Activated gamma-delta T cell (primary cell): ENCODE measurements around the gene ALDH1A3.

Experiments
- DNase-seq: peaks from one replicate; lab custom pipeline; 2025; lab: John Stamatoyannopoulos, UW

The ALDH1A3 gene

DNA sequence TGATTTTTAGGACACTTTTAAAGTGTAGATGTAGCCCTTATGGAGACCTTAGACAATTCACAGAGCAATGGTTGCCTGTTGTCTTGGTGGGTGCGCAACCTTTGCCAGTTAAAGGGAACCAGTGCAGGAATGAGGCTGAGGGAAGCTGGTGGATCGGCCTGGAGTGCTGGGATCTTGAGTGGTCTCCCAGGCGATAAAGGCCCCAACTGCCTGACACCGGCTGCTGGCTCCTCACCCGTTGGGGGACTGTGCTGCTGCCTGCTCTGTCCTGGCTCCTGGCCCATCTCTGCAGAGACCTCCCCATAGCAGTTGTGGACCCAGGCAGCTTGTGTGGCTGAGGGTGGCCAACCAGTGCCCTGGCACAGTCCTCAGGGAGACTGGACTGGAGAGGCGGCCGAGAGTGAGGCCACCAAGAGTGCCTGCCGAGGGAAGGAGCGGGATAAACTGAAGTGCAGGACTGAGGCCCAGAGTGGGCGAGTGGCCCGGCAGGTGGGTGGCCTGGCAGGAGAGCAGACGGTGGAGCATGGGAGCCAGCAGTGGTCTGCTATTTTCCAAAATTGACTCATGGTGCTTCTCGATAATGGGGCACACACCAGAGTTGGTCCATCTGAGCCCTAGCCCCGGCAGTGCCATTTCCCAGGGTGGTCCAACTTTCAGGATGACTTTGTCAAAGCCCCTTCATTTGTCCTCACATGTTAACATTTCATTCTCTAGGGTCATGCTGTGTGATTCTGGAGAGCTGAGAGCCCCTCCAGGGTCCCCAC, 2.1 kb downstream of the ALDH1A3 start:
- DNase-seq = no peak

DNA sequence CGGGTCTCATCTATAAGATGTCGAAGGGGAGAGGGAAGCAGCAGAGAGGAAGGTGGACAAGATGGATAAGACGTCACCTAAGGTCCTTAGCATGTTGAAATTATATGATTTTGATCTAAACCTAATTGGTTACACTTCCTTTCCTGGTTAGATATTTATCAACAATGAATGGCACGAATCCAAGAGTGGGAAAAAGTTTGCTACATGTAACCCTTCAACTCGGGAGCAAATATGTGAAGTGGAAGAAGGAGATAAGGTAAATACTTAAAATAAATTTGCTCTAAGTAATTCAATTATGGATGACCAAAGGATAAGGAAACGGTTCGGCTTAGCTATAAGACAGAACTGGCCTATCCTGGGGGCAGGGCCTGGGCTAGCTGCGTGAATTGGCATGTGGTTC, 5.5 kb downstream of the ALDH1A3 start:
- DNase-seq = no peak

DNA sequence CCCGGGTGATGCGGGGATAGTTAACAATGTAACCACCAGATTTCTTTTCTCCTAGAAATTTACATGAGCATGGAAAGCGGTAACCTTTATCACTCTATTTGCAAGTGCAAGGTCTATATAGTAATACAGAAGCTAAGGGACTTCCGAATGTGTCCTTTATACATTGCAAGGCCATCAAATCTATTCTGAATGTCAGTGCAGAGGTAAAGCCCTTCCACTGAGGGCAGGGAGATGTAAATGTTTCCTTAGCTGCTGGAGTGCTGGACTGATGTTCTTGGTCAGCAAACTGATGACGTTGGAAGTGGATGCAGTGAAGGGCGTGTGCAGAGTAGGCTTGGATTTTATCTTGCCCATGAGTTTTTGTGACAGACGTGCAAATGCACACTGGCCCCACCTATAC, 6.2 kb downstream of the ALDH1A3 start:
- no peak for DNase-seq

DNA sequence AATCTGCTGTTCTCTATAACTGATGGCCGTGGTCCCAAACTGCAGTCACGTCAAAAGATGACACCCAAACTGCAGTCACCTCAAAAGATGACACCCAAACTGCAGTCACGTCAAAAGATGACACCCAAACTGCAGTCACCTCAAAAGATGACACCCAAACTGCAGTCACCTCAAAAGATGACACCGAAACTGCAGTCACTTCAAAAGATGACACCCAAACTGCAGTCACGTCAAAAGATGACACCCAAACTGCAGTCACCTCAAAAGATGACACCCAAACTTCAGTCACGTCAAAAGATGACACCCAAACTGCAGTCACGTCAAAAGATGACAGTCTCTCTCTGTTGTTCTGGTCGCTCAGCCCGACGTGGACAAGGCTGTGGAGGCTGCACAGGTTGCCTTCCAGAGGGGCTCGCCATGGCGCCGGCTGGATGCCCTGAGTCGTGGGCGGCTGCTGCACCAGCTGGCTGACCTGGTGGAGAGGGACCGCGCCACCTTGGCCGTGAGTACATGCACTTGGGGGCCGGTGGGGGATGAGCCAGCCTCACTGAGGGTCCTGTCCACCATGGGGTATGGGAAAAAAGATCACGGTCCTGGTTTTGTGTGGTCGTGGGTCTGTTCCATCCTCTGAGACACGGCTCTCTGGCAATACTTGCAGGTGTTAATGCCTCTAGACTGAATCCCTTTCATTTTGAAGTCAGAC, 7.7 kb downstream of the ALDH1A3 start:
- no peak for DNase-seq

DNA sequence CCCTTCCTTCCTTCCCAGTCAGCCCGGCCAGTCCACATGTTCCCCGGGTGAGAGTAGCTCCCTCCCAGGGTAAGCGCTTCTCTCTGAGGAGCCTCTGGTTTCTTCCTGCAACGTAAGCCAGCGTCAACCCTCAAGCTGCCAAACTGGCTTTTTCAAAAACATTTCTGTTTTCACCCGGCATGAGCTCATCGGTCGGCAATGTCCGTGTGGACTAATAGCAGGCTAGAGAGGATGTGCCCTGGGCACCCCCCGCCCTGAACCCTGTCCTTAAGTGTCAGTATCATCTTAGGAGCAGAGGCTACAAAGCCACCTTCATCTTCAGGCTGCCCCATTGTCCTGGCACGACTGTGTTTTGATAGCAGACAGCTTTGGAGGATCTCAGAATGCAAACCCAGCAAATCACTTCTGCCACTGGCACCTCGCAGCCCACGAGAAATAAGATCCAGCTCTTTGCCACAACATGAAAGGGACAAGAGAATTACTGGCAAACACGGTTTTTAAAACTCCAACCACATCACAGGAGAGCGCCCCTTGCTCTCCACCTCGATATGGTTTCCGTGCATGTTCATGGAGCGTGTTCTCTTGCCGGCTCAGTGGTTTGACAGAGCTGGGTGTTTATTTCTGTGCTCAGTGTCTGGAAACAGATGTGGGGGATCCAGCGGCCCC, 9.9 kb downstream of the ALDH1A3 start:
- DNase-seq = no peak

DNA sequence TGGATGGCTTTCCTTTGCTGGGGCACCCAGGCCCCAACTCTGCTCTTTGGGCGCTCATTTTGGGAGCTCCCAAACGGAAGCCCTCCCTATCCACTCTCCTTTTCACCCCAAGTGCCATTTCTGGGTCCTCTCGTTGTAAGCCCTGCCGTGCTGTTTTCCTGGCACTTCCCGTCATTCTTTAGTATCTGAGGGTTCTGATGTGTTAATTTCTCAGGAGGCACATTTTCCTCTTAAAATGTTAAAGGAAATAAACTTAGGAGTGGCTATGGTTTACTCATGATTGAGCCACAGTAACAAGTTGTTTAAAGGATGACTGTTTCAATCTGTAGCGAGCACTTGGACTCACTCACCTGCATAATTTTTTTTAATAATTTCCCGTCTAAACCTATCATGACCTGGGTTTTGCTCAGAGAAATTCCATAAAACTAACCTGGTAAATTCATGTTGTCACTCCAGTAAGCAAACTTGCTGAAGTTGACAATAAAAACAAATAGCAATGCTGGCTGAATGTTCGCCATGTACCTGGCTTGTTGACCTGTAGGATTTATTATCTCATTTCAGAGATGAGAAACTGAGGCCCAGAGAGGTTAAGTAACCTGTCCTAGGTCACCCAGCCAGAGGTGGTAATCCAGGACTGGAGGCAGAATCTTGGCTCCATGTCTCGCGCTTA, 10.6 kb downstream of the ALDH1A3 start:
- DNase-seq = no peak

DNA sequence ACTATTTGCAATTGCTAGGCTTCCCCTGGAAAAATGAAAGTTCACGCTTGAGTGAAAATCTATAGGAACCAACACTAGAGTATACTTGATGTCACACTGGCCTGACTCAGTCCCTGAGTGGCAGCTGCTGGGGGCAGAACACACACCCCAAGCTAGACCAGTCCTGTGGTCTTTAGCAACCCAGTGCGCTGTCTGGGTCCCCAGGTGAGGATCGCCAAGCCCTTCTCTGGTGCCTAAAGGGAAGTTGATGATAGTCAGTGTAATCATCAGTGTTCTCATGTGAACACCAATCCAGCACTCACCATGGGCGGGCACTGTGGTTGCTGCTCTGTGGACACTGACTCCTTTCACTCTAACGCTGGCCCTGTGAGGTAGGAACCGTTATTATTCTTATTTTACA, 11.2 kb downstream of the ALDH1A3 start:
- no peak for DNase-seq

DNA sequence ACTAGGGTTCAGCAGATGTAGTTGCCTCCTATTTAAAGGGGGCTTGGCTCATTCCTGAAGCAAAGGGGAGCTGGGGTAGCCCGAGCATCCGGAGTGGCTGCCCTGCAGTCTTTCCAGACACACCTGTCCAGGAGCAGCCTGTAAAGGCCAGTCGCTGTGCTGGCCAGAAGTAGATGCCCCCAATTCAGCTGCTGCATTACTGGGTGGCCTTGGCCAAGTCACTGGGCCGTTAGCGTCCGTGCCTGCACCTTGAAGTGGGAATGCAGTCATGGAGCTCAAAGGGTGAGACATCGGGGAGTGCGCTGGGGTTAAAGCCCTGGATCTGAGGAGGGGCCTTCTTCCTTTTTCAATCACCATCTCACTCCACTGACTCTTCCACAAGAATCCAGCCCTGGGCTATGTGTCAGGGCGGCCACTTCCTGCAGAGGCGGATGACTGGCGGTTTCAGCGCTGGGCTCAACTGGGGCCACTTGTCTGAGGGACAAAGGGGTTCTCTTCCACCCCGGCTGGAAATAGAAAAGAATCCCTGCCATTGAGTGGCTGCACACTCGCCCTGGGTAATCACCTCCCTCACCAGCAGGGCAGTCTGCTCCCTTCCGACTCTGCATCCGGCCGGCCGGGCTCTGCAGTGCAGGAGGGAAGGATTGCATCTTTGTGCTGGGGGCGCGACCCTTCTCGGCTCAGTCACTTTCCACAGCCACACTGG, 11.8 kb downstream of the ALDH1A3 start:
- no peak for DNase-seq

DNA sequence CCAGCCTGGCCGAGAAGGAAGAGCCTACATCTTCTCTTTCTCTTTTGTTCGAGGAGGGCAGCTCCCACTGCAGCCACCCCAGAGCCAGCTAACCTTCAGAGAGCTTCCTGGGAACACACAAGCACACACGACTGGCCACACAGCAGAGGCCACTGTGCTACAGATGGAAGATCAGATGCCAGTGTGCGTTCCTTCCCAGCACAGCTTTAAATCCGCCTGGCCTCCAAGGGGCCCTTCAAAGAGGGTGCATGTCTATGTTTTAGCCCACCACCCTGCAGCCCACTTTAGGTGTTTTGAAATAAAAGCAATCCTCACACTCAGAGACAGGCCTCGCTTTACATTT, 12.4 kb downstream of the ALDH1A3 start:
- DNase-seq = no peak

DNA sequence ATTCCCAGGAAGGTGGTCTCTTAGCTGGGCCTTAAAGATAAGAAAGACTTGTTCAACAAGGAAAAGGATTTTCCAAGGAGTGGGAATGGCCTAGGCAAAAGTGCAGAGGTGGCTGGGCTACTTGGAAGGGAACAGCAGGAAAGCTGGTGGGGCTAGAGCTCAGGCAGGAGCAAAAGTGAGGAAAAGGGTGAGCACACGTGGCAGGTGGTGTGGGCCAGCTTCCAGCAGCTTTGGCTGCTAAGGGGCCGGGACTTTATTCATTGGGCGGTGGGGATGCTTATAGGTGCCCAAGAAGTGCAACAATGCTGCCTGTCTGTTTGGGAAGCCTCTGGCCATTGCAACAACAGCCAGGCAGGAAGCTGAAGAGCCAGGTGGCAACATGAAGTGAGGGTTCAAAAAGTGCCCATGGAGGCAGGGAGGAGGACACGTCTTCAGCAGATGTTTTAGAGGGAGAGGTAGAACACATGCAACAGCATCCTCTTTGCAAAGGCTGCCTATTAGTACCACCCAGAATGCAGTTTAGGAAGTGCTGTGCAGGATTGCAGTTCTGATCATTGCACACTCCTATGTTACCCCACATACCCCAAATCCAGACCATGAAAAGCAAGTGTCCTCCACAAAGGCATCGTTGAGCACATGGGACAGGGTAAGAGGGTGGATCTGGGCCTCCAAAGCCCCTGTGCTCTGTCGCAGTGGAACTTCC, 13.8 kb downstream of the ALDH1A3 start:
- no peak for DNase-seq

DNA sequence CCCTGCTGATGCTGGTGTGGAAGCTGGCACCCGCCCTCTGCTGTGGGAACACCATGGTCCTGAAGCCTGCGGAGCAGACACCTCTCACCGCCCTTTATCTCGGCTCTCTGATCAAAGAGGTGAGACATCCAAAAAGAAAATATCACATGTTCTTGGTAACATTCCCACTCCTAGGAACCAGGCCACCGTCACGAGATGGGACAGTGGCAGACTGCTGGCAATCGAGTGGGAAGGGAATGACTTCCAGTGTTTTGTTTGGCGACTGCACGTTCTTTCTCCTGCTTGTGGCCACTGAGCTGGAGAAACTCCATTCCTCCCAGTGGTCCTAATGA, 14.3 kb downstream of the ALDH1A3 start:
- DNase-seq = no peak

DNA sequence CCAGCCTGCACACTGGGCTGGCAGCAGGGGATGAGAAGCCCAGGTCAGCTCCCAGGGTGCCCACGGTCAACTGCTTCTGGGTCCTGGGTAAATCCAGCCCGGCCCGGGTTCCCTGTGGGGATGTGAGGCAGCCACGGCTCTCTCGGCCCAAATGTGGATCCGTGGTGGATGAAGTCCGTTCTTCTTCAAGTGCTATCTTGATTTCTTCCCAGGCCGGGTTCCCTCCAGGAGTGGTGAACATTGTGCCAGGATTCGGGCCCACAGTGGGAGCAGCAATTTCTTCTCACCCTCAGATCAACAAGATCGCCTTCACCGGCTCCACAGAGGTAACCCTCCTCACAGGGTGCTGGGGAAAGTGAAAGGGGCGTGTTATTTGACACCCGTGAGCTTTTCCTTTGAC, 16.1 kb downstream of the ALDH1A3 start:
- no peak for DNase-seq

DNA sequence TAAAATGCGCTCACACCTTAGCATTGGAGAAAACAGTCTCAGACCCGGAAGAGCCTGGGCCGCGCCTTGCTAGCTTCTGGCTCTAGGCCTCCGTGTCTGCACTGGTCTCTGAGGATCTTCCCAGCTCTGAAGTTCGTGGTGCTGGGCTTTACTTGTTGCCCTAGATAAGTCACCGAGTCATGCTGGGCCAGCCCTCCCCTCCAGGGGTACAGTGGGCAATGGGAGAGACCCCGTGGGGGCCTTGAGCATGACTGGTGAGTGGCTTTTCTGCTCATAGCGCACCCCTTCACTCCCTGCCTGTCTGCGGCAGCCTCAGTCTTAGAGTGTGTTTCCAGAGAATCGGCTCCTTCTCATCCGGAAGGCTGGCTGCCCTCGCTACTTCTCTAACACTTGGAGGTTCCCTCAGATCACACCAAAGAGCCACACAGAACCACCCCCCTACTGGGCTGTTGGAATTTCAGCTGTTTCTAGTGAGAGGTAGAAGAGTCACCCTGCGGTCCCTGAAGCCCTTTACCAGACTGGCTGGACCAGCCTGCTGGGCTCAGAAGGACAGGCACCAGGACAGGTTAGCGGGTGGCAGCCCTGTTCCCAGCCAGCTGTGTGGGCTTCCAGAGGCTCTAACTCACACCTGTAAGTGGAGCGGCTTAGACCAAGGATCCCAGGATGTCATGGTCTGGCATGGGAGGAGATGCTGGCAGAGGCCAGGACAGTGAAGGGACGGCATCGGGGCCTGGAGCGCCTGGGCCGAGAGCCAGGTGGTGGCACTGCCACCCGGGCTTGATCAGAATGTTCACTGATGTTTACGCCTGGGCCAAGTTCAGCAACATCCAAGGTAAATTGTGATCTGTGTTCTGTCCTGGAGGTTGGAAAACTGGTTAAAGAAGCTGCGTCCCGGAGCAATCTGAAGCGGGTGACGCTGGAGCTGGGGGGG, 17.9 kb downstream of the ALDH1A3 start:
- no peak for DNase-seq

DNA sequence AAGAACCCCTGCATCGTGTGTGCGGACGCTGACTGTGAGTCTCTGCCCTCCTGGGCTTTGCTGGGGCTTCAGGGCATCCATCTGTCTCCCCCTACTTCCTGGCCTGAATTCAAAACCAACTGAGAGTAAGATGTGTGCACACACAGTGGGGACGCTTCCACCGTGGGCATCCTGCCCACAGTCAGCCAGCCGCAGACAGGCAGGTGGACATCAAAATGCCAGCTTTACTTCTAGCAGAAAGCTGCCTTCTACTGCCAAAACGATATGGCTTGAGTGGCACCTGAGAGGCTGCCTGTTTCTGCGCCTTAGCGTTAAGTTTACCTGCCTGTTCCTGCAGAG, 18.5 kb downstream of the ALDH1A3 start:
- DNase-seq = no peak

DNA sequence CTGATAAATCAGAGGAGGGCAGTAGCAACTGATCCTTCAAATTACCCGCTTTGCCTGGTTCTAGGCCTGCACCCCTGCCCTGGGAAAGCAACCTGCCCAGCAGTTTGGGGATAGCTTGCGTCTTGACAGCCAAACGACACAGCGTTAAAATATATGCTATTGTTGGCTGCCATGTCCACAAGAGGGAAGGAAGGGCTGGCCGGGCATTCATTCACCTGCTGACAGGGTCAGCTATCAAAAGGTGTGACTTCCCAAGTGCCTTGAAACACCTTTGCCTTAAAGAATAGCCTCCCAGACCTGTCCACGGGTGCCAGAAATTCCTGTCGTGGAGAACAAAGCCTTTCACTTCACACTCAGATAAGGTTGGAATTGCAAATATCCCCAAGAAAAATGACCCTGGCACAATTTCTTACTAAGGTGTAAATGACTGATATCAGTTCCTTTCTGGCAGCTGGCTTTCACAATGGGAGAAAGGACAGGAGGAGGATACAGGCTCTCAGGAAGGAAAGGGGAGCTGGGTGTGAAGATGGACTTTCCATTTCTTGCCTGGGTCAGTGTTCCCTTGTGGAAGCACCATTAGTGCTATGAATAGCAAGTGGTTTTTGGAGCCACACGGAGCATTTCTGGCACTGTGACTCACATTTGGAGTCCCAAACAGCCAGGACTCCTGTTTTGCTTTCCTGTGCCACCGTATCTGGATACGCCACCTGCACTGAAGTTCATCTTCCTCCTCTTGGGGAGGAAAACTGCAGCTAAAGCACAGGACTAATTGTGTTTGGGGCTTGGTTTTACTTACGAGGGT, 19.2 kb downstream of the ALDH1A3 start:
- no peak for DNase-seq

DNA sequence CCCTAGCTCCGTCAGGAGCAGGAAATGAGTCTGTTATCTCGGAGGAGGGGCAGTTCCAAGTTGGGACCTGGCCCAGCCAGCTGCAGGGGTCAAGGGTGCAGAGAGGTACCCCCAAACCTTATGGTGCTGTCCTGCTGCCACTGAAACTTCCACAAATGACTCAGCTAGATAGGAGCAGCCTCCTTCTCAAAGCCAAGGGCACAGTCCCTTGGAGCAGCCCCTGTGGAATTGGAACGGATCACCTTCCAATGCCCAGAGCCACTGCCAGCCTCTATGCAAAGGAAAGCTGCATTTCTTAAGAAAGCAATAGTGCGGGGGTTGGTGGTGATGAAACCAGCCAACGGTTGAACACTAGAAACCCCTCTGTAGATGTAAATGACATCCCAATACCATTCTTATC, 20.0 kb downstream of the ALDH1A3 start:
- DNase-seq = no peak

DNA sequence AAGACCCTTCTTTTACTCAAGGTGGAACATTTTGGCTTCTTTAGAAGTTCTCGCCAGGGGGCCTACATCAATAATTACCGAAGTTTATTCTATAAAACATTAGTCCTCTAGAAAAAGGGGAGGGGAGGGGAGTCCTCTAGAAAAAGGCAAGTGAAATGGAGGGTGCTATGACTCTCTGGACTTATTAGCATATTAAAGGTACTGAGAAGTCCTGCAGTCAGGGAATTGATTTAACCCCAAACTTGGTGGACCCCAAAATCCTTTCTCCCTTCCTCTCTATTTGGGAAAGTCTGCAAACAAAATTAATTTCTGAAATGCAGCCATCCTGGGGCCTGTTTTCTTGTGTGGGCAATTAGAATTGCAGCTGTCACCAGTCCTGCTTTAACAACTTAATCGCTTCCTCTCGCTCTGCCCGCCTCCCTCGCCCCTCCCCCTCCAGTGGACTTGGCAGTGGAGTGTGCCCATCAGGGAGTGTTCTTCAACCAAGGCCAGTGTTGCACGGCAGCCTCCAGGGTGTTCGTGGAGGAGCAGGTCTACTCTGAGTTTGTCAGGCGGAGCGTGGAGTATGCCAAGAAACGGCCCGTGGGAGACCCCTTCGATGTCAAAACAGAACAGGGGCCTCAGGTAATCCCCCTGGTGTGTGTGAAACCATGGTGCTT, 20.6 kb downstream of the ALDH1A3 start:
- DNase-seq = no peak

DNA sequence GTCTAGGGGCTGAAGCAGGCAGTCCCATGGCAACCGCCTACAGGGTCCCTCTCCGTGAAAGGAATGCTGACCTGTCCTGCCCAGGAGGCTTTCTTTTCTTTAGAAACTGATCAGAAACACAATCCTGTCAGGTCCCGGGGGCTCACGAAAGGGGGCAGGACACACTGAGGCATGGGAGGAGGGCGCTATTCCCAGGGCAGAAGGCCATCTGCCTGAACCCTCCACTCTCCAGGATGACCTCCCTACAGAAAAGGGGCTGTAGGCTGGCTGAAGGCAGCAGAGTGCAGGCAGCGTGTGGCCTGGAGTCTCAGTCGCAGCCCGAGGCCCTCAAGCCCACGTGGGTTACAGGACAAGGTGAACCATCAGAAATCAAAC, 21.2 kb downstream of the ALDH1A3 start:
- DNase-seq = no peak

DNA sequence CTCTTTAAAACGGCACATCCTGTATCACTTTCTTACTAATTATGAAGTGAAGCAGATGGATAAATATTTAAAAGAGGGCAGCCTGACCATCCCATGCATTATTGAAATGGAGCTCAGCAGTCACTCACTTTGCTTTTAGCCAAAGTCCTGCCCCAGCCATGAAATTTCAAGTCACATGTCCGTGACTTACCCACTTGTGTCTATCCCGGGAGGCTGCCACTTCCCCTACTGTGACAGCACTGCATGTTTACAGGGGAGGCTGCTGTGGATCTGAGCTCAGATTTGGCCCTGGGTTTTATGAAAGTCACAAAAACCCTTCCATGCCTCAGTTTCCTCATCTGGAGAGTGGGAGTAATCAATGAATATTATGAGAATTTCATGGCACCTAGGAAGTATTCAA, 21.7 kb downstream of the ALDH1A3 start:
- DNase-seq = no peak
